ENCODE data around the gene PLA2G5.
"Not testable (repeated sequence)": the region's sequence is repeated elsewhere in the genome, so short reads cannot be mapped to it uniquely, and the experiment has no call there.

The PLA2G5 gene

GRCh38 chr1:20123722-20124455 is 53.9 kb downstream of the PLA2G5 start:
- DNase-seq, result no peak

GRCh38 chr1:20124456-20125057 is 54.6 kb downstream of the PLA2G5 start:
- DNase-seq, result no peak

GRCh38 chr1:20125100-20125499 is 55.1 kb downstream of the PLA2G5 start:
- no peak for DNase-seq

GRCh38 chr1:20126041-20126805 is 56.2 kb downstream of the PLA2G5 start:
- no peak for DNase-seq

GRCh38 chr1:20126806-20127440 is 56.9 kb downstream of the PLA2G5 start:
- no peak for DNase-seq

- not testable (repeated sequence) for DNase-seq
Measured at GRCh38 chr1:20130518-20130917, 60.5 kb downstream of the PLA2G5 start.

GRCh38 chr1:20134995-20135394 is 65.0 kb downstream of the PLA2G5 start:
- no peak for DNase-seq

- DNase-seq, result no peak
Measured at GRCh38 chr1:20136249-20136648, 66.3 kb downstream of the PLA2G5 start.

- DNase-seq, result no peak
Measured at GRCh38 chr1:20137055-20137454, 67.1 kb downstream of the PLA2G5 start.

GRCh38 chr1:20137604-20138003 is 67.6 kb downstream of the PLA2G5 start:
- DNase-seq, result no peak

GRCh38 chr1:20138346-20138745 is 68.4 kb downstream of the PLA2G5 start:
- no peak for DNase-seq

GRCh38 chr1:20138961-20139550 is 69.1 kb downstream of the PLA2G5 start, which contains the start of gene PLA2G2F:
Gene PLA2G2F (plus strand): TSS chr1:20139323. CDS start chr1:20139428, 105 bp downstream.
- DNase-seq, result no peak

- no peak for DNase-seq
Measured at GRCh38 chr1:20139776-20140612, 70.0 kb downstream of the PLA2G5 start.

- DNase-seq, result no peak
Measured at GRCh38 chr1:20141001-20141400, 71.0 kb downstream of the PLA2G5 start.

- no peak for DNase-seq
Measured at GRCh38 chr1:20141466-20141865, 71.5 kb downstream of the PLA2G5 start.
